ENCODE results near the gene RTP4.

GRCh38 chr3:187358068-187358467 lies 10.1 kb upstream of the RTP4 start:
- TF ChIP-seq CTCF (IDR thresholded peaks at IDR 0.05) (no peak), POLR2AphosphoS5 (IDR thresholded peaks at IDR 0.05) (no peak), POLR2A (IDR thresholded peaks at IDR 0.05) (no peak), EP300 (IDR thresholded peaks at IDR 0.05) (no peak)

Measured in suprapubic skin (tissue), 4 donors.